Inferior parietal cortex (tissue), 1 donor: ENCODE measurements around the gene ATG16L2.
"Not testable (repeated sequence)": the region's sequence is repeated elsewhere in the genome, so short reads cannot be mapped to it uniquely, and the experiment has no call there.

ENCODE experiments used
- DNase-seq: peaks from one replicate; pipeline ENCODE4 v3.0.0-alpha.2; 2016; ENCODE audit errors: extremely low spot score

ATG16L2 gene

DNA sequence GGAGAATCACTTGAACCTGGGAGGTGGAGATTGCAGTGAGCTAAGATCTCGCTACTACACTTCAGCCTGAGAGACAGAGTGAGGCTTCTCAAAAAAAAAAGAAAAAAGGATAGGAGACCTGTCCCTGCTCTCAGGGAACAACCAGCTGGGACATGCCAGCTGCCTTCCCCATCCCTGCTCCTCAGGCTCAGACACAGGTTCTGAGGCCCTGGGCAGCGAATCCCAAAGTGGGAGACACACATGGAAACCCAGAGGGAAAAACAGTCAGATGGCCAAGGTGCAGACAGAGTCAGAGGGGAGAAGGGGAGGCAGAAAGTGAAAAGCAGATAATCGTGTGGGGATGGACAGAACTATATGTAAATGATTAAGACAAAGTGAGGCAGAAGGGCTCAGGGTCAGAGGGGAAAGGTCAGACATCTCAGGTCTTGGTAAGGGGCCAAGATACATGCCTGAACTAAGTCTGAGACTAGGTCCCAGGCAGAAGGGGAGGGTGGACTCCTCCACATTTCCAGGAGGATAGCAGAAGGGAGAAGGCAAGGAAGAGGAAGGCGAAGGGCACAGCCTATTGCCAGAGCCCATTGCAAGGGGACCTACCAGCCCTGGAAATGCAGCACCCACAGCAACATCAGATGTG, 34.6 kb upstream of the ATG16L2 start:
- no peak for DNase-seq

DNA sequence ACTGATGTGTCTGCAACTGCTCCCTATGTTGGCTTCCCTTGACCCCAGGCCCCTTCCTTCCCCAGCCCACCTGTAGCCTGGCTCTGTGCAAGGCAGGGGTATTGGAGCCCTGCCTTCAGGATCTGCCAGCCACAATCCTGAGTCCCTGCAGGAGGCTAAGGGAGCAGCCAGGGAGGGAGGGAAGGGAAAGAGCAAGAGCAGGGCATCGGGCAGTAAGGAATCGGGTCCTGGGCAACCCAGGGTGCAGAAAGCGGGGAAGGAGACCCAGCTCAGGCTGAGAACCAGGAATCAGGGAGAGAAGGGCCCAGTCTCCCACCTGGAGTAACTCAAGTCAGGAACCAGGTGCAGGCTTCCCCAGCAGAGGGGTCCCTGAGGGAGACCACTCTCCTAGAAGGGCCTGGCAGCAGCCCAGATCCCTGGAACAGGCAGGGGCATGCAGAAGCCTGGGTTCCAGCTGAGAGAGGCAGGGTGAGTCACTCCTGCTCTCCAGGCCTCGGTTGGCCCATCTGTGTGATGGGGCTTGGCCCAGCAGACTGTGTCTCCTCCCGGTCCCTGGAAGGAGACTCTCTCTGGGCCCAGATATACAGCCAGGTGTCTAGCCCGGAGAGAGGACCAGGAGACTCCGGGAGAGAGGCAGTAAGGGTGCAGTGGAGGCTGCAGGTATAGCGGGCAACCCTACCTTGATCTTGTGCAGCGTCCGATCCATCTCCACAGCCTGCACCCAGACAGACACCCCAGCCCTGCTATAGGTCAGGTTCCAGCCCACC, 33.7 kb upstream of the ATG16L2 start:
- DNase-seq, result no peak

DNA sequence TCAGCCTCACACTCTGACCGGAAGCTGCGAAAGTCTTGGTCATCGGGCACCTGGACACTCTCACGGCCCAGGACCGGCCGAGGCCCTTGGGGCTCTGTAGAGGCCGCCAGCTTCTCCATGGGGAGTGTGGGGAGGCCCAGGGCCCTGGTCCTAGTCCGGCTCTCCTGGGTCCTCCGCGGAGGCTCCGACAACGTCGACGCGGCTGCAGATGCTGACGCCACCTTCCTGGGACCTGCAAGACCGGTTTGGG, 33.2 kb upstream of the ATG16L2 start:
- DNase-seq, result no peak

DNA sequence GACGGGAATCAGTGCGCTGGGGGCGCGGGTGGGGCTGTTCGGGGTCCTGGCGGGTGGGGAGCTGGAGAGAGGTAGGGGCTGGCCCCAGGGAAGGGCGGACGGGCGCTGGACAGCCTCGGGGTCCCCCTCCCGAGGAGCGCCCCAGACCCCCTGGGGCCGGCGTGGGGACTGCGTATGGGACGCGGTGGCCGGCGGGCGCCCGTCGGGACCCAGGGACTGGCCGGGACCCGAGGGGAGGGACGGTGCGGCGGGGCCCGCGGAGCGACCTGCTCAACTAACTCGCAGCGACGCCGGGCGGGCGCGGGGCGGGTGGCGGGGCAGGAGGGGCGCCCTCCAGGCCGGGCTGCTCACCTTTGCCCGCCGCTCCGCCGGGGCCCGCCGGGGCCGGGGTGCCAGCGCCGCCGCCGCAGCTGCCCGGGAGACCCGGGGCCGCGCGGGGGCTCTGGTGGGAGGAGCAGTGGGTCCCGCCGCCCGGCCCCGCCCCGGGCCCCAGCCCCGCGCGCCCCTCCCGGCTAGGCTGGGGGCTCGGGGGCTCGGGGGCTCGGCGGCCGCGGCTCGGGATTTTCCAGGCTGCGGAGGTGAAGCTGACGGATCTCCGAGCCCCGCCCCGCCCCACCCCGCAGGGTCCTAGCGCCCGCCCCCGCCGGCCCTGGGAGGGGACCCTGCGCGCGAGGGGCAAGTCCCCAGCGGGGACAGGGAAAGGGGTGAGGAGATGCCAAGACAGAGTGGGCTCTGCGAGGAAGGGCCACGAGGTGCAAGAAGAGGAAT, 32.7 kb upstream of the ATG16L2 start:
- no peak for DNase-seq

DNA sequence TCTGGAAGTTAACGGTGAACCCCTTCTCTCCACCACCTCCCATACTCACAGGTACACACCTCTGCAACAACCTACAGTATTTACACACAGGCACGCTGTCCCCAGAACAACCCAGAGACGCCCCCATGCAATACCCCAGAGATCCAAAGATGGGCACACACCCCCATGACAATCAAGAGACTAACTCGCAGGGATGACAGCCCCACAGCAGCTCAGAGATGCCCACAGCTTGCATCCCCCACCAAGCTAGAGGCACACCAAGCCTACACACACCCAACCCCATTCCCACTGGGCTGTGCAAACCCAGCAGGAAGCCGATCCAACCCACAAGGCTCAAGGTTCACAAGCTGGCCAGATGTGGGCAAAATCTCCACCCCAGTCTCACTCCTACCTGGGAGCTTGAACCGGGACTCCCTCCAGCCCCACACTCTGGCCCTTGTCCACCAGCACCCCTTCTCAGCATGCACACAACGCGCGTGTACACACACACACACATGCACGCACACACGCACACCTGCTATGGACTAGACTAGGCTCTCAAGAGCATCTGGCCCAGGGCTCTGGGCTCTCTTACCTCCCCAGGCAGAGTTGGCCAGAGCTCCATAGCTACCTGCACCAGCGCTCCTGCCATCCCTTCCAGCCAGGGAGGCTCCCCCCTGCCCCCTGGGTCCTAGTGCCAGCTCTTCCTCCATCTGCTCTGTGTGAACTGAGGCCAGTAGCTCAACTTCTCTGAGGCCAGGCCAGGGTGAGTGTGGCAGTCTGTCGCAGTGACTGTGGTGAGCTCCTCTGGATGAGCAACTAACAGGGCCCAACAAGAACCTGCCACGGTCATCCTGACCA, 31.9 kb upstream of the ATG16L2 start:
- no peak for DNase-seq

DNA sequence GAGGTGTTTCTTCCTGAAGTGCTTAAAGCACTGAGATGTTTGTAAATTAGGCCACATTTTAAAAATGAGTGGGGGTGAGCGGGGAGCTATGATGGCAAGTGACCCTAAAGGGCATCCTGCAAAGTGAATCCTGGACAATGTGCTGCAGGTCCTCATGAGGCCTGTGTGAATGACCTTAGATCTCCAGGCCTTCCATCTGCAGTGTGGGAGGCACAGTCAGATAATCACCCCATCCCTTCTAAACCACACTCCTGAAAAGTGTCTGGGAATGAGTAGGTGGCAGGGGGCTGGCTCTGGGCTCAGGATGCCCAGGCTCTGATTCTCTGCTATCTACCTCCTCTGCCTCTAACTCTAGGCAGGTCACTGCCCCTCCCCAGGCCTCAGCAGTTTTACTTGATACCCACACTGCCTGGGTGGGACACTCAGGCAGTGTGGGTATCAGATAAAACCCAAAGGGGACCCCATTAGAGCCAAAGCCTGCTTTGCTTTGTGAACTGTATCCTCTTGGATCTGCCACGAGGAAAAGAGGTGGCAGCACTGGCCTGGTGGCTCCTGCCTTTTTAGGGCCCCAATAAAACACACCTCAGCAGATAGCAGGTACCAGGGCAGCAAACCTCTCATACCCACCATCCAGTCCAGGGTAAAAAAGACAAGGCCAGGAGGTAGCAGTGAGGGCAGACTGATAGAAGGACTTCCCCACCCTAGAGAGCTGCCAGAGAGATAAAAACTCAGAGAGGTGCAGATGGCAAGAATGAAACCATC, 30.9 kb upstream of the ATG16L2 start:
- DNase-seq, result no peak

DNA sequence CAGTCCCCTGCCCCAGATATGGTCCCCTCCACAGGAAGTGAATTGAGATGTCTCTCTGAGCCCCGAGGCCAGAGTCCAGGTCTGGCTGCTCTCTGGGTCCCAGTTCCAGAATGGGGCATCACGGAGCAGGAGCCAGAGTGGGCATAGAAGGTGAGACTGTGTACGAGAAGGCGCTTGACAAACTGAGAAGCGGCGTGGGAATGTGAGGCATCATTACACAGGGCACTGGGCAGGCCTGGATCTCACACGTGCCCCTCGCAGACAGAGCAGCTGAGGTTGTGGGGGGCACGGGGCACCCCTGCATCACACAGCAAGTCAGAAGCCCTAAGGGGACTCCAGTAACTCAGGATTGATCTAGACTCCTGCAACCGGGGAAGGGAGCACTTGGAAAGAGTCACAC, 29.5 kb upstream of the ATG16L2 start:
- no peak for DNase-seq

DNA sequence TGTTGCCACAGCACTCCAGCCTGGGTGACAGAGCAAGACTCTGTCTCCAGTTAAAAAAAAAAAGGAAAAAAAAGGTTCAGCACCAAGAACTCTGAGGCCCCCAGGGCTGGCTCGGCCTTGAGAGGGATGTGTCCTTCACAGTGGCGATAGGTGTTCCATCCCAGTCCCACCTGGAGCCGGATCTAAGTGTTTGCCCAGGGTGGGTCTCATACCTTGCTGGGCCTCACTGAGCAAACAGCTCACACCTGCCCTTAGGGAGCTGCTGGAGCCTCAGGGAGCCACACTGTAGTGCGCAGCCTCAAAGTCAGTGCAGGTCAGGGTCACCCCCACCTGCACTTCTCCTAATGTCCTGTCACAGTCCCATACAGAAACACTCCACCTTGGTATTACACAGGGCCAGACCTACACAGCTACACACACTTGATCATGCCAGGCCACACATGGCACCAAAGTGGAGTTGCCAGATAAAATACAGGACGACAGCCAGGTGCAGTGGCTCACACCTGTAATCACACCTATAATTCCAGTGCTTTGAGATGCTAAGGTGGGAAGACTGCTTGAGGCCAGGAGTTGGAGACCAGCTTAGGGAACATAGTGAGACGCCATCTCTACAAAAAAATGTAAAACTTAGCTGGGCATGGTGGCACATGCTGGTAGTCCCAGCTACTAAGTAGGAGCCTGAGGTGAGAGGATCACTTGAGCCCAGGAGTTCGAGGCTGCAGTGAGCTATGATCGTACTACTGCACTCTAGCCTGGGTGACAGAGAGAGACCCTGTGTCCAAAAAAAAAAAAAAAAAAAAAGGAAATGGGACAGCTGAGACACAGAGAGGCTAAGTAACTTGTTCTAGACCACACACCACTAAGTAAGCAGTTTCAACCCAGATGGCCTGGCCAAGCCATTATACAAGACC, 27.7 kb upstream of the ATG16L2 start:
- DNase-seq, result no peak

DNA sequence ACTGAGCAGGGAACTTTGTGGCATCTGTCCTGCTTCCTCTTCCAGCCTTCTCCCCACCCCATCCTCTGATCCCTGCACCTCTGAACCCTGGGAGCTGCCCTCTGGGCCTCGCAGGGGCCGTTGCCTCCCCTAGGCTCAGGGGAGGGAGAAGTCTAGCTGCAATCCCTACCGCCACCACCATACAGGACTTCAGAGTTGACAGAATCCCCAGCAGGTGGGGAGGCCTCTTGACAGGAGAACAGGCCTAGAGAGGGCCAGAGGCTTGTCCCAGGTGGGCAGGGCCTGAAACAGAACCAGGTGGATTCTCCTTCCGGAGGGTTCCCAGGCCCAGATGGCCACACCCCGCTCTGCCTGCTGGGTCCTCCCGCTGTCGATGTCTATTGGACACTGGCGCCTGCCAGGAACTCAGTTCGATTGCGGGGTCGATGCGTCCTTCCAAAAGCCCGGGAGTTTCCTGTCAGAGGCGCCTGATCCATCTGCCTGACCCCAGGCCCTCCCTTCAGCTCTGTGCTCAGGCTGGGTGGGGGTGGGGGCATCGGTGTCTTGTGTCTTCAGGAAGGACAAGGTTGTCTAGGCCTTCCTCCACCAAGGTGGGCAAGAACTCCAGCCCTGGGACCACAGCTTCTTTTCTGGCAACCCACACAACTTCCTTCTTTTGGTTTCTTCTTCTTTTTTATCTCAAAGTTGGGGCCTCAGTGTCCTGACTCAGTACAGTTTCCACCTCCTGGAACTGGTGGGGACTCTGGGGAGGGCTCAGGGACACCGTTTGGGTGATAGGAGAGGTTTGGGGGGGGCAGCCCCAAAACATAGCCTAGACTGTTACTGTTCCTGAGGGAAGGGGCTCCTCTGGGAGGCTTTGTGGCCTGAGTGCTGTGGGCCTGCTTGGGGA, 26.8 kb upstream of the ATG16L2 start:
- no peak for DNase-seq

DNA sequence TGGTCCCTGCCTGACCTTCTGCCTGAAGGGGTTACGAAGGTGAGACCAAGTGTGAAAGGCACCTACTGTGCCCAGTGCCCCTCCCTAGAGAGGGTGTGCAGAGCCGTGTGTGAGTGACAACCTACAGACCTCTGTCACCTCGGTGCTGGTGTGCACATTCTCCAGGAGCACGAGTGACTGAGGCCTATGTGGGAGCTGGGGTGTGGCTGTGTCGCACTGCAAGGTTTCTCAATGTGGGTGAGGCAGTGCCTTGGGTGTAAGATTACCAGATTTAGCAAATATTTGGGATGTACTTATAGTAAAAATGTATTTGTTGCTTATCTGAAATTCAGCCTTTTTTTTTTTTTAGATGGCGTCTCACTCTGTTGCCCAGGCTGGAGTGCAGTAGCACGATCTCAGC, 26.0 kb upstream of the ATG16L2 start:
- DNase-seq, result no peak

DNA sequence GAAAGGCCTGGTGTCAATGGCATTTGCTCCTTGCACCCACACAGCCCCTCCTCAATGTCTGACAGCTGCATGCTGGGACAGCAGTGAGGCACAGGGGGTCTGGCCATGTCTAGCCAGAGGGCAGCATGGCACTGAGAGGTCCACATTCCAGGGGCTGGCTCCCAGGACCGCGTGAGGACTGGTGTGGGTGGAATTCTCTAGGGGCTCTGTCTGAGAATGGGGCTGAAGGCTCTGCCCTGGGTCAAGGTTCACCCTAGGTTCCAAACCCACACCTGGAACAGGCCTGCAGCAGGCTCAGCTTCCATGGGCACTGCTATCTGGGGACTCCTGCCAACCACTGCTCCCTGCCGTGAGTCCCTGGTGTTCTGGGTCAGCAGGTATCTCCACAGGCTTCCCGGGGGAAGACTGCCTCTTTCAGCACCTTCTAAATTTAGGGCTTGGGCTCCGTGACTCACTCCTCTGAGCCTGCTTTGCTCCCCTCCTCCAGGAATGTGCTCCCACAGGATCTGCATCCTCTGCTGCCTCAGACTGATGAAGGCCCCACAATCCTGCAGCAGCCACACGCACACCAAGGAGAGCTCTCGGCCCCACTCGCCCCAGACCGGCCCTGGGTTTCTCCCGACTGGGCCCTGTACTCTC, 24.6 kb upstream of the ATG16L2 start:
- peak; percentile 44 for DNase-seq

DNA sequence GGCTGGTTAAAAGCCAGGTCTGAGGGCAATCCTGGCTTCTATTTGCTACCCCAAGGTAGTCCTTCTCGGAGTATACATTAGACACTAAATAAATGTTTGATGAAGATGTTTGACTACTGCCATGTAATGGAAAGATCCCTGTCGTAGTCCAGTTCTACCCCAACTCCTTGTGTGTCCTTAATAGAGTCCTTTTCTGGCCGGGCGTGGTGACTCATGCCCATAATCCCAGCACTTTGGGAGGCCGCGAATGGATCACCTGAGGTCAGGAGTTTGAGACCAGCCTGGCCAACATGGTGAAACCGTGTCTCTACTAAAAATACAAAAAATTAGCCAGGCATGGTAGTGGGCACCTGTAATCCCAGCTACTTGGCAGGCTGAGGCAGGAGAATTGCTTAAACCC, 23.0 kb upstream of the ATG16L2 start:
- not testable (repeated sequence) for DNase-seq

DNA sequence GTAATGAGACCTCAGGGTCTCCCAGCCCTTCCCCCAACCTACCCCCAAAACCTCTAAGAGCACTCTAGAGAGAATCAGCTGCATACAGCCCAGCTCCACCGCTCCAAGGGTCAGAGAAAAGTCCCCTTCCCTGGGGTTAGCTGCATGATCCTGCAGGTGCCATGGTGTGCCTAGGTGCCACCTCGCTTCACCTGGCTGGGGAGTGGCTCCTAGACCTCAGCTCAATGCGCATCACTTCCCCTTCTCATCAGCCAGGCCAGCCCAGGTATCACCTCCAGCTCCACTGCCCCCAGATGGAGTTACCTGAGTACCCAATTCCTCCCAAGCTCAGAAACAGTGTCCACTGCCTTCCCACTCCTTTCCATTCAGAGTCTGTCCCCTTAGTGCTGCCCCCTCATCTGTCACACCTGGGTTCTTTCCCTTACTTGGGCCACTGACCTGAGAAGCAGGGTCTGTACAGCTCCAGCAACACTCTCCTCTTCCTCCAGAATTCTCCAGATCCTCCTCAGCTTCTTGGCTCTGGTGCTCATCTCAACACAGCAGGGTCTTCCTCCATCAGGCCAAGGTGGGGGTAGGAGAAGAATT, 21.7 kb upstream of the ATG16L2 start:
- DNase-seq, result no peak

DNA sequence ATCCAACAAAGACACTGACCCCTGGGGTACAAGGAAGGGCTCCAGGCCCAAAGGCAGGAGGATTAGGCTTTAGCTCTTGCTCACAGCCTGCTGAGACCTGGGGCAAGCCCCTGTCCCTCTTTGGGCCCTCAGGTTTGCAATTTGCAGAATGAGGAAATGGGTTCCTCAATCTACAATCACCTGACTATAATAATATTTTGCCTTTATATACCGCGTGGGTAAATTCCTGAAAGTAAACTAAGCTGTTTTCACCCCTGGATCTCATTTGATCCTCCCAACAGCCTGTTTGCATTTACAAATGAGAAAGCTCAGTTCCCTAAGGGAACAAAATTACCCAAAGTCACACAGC, 21.2 kb upstream of the ATG16L2 start:
- DNase-seq, result no peak

DNA sequence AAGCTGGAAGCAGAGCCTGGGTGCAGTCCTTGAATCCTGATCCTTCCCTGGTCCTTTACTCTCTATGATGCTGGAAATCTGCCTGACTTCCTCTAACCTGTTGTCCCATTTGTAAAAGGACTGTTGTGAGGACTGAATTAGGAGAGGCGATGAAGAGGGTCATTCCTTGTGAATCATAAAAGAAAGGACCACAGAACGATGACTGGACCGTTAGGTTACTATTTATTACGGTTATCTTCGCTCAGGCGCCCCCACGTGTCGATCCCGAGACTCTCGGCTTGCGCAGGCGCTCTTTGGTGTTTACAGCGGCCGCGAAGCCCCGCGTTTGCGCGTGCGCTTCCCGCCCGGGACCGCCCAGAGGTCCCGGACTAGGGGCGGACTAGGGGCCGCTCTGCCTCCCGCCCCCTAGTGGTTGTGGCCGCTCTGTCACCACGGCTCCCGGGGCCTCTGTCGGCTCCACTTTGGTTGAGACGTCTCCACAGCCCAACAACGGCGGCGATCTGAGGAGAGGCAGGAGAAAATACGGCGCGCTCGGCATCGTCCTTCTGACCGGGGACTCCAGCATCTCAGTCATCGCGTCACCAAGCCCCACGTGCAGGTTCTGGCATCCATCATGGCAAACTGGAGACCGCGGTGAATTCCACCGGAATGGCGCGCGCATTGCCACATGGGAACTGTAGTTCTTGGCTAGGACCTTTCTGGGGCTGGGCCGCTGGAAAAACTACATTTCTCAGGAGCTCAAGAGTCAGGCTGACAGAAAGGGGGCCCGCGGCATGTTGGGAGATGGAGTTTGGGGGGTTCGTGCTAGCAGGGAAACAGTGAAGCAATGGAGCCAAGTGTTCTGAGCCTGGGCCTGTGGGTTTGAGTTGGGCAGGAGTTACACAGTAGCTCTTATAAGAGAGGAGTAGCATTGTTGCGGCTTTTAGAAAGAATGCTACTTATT, 20.5 kb upstream of the ATG16L2 start, which contains the start of gene STARD10:
Gene STARD10 (minus strand): TSS at position 623 of the 943 bp plus-strand sequence. CDS start 12,866 bp downstream, outside the sequence.
- peak; percentile 98 for DNase-seq

DNA sequence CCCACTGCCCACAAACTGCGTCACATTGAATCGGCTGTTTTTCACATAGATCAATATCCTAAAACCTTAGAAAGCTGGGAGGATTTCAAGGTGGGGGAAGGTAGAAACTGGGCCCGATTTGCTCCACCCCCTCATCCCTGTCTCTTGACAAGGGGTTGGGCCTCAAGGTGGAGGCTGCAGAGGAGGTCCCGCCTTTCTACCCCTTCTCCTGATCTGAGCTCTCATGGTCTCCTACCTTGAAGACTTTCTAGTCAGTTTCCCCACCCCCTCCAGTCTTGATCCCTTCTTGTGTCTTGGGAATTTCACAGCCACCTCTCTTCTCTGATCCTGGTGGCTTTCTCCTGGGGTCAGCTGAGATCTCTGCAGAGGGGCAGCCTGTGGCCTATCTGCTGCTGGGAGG, 15.8 kb upstream of the ATG16L2 start:
- DNase-seq, result no peak

DNA sequence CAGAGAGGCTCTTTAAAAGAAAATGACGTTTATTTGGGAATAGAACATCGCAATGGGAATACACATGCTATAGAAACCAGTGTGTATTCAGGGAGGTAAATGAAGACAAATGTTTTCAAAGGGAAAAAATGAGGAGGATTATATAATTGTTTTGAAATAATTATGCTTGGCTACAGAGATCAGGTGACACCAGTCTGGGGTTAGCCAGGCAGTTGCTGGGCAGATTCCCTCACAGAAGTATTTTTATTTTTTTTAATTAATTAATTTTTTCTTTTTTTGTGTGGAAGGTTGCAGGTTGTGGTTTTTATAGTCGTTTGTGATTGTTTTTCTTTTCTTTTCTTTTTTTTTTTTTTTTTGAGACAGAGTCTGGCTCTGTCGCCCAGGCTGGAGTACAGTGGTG, 14.8 kb upstream of the ATG16L2 start:
- DNase-seq, result no peak
